ENCODE data around the gene USH2A.

USH2A gene

DNA sequence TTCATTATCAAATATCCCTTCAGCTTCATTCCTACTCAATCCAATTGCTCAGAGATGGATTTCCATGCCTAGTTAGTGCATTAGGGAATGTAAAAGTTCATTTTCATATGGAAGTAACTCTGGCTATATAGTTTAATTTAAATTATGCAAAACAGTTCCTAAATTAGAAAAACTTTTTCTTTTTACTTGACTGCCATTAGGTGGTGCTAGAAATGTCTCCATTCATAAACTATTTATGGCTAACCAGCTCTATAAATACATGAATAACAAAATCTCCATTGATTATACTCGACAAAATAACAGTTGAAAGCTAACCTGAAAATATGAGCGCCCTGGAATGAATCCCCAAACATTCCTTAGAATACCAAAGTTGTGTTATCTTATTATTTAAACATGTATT, 311.4 kb downstream of the USH2A start:
- Histone ChIP-seq H4K20me1 (ENCODE audit: low read depth, low read length) (no peaks in the 10 kb centered on the region), H3F3A (ENCODE audit: insufficient read depth) (no peaks in the 10 kb centered on the region), H3K79me2 (ENCODE audit: insufficient read depth, low read length) (no peaks in the 10 kb centered on the region), H3K9ac (ENCODE audit: low read length) (no peak overlapping the region), H3K9me3 (ENCODE audit: insufficient read depth, low read length) (no peaks in the 10 kb centered on the region), H3K27ac (ENCODE audit: low read depth, low read length) (no peak overlapping the region), H3K36me3 (ENCODE audit: low read length) (no peaks in the 10 kb centered on the region), H3K4me3 (ENCODE audit: insufficient read depth, low read length, poor library complexity, severe bottlenecking) (no peak overlapping the region), H3K27me3 (ENCODE audit: low read length) (no peaks in the 10 kb centered on the region), H2AFZ (ENCODE audit: low read depth, low read length, severe bottlenecking) (no peak overlapping the region), H3K9me2 (replicated peaks; ENCODE audit: insufficient read depth, low read length) (no peaks in the 10 kb centered on the region), H3K4me2 (ENCODE audit: low read depth, low read length, poor library complexity, severe bottlenecking) (no peak overlapping the region)
- TF ChIP-seq, protein P1, sequence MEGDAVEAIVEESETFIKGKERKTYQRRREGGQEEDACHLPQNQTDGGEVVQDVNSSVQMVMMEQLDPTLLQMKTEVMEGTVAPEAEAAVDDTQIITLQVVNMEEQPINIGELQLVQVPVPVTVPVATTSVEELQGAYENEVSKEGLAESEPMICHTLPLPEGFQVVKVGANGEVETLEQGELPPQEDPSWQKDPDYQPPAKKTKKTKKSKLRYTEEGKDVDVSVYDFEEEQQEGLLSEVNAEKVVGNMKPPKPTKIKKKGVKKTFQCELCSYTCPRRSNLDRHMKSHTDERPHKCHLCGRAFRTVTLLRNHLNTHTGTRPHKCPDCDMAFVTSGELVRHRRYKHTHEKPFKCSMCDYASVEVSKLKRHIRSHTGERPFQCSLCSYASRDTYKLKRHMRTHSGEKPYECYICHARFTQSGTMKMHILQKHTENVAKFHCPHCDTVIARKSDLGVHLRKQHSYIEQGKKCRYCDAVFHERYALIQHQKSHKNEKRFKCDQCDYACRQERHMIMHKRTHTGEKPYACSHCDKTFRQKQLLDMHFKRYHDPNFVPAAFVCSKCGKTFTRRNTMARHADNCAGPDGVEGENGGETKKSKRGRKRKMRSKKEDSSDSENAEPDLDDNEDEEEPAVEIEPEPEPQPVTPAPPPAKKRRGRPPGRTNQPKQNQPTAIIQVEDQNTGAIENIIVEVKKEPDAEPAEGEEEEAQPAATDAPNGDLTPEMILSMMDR (IDR thresholded peaks at IDR 0.05; ENCODE audit: insufficient read depth, low read length, poor library complexity, severe bottlenecking): no peak
- no peak for TF ChIP-seq EZH2phosphoT487 (conservative IDR thresholded peaks at IDR 0.05; ENCODE audit: low read length)

DNA sequence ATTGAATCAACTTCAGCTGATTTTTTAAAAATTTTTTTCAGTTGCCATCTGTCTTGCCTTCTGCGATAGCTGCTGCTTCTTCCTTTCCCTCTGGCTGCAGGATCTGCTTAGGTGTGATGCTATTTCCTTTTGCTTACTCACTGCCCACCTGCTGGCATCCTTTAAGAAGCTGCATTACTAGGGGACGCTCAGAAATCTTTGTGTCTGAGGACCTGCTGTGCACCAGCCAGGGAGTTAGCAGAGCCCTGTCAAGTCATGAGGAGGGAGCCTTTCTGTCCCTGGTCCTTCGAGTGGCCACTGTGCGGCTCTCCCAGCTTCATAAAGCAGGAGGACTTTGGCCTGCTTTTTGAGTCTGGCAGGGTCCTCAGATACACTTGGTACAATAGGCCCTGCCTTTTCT, 327.8 kb downstream of the USH2A start:
- TF ChIP-seq EZH2phosphoT487 (conservative IDR thresholded peaks at IDR 0.05; ENCODE audit: low read length): no peak
- TF ChIP-seq, protein P1 (IDR thresholded peaks at IDR 0.05; ENCODE audit: insufficient read depth, low read length, poor library complexity, severe bottlenecking): no peak
- H3K79me2 ChIP-seq (ENCODE audit: insufficient read depth, low read length): no peaks in the 10 kb centered on the region
- H3K9me2 ChIP-seq (replicated peaks; ENCODE audit: insufficient read depth, low read length): no peaks in the 10 kb centered on the region
- no peaks in the 10 kb centered on the region for H3K27me3 ChIP-seq (ENCODE audit: low read length)
- H3K9me3 ChIP-seq (ENCODE audit: insufficient read depth, low read length): no peaks in the 10 kb centered on the region
- H3K36me3 ChIP-seq (ENCODE audit: low read length): no peaks in the 10 kb centered on the region
- H3F3A ChIP-seq (ENCODE audit: insufficient read depth): no peaks in the 10 kb centered on the region
- no peak overlapping the region for H3K4me2 ChIP-seq (ENCODE audit: low read depth, low read length, poor library complexity, severe bottlenecking)
- no peak overlapping the region for H3K27ac ChIP-seq (ENCODE audit: low read depth, low read length)
- H4K20me1 ChIP-seq (ENCODE audit: low read depth, low read length): no peaks in the 10 kb centered on the region
- H3K4me3 ChIP-seq (ENCODE audit: insufficient read depth, low read length, poor library complexity, severe bottlenecking): no peak overlapping the region
- H2AFZ ChIP-seq (ENCODE audit: low read depth, low read length, severe bottlenecking): no peak overlapping the region
- H3K9ac ChIP-seq (ENCODE audit: low read length): no peak overlapping the region

DNA sequence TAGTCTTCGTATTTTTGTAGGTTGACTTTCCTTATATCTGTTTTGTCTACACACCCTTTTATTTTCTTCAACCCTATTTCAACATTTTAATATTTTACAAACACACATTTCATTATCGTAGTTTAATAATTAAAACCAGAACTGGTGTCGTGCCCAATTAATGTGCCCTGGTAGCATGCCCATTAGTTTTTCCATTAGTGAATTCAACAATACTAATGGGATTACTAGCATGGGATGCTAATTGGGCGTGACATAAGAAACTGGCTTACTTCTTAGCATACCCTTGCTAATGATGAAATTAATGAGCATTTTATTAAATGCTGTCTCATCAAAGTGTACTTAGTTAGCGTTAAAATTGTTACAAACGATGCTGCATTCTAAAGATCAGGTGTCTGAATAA, 332.7 kb downstream of the USH2A start:
- Histone ChIP-seq H3K27ac (ENCODE audit: low read depth, low read length) (no peak overlapping the region), H3K4me3 (ENCODE audit: insufficient read depth, low read length, poor library complexity, severe bottlenecking) (no peak overlapping the region), H4K20me1 (ENCODE audit: low read depth, low read length) (no peaks in the 10 kb centered on the region), H3K79me2 (ENCODE audit: insufficient read depth, low read length) (no peaks in the 10 kb centered on the region), H3K9me3 (ENCODE audit: insufficient read depth, low read length) (no peaks in the 10 kb centered on the region), H2AFZ (ENCODE audit: low read depth, low read length, severe bottlenecking) (no peak overlapping the region), H3F3A (ENCODE audit: insufficient read depth) (no peaks in the 10 kb centered on the region), H3K9ac (ENCODE audit: low read length) (no peak overlapping the region), H3K36me3 (ENCODE audit: low read length) (no peaks in the 10 kb centered on the region), H3K27me3 (ENCODE audit: low read length) (no peaks in the 10 kb centered on the region), H3K4me2 (ENCODE audit: low read depth, low read length, poor library complexity, severe bottlenecking) (no peak overlapping the region), H3K9me2 (replicated peaks; ENCODE audit: insufficient read depth, low read length) (no peaks in the 10 kb centered on the region)
- TF ChIP-seq EZH2phosphoT487 (conservative IDR thresholded peaks at IDR 0.05; ENCODE audit: low read length): no peak
- TF ChIP-seq, protein P1 (IDR thresholded peaks at IDR 0.05; ENCODE audit: insufficient read depth, low read length, poor library complexity, severe bottlenecking): no peak

Data from SU-DHL-6 (cell line).